B cell (primary cell): ENCODE data around the gene ADD3. TPM values are rescaled to one million over a fixed set of nuclear protein-coding genes. Genes with fewer than 3 reads are reported as not detected.

Source experiments
- ATAC-seq: fragments of 200-7000 bp; cut with Tn5 transposase; one replicate; pipeline ENCODE4 v1.10.0; 2021; ENCODE audit warnings: low read depth, mild to moderate bottlenecking, moderate number of reproducible peaks, moderate library complexity
- CTCF ChIA-PET: fragments of 350-600 bp; sonication (Branson Sonifier 250); formaldehyde crosslinking; loops from one replicate; lab custom pipeline; 2021; ENCODE audit warnings: antibody characterized with exemption, inconsistent platforms; lab: Charles Lee
- POLR2A ChIA-PET: fragments of 350-600 bp; sonication (Branson Sonifier 250); formaldehyde crosslinking; loops from one replicate; lab custom pipeline; 2021; ENCODE audit warnings: antibody characterized with exemption; lab: Charles Lee
- DNase-seq: peaks from one replicate; pipeline ENCODE4 v3.0.0; 2013
- H2AFZ ChIP-seq: 2 replicates; pipeline ENCODE4 v1.6.1; 2012; ENCODE audit warnings: mild to moderate bottlenecking, low read depth, low read length; ENCODE audit not compliant: insufficient read depth, poor library complexity, severe bottlenecking
- H3K27ac ChIP-seq, 2 donors: 1 replicate in 1 of 2; 2 replicates in 1 of 2; pipeline ENCODE4 v1.5.1; 2012 to 2013; ENCODE audit warnings: low read length in 2 of 2, mild to moderate bottlenecking in 2 of 2, moderate library complexity in 1 of 2
- H3K27me3 ChIP-seq, 4 experiments: fragments of 200-600 bp in 1 of 4; sonication (generic) in 1 of 4; replicated peaks in 1 of 4; 1 replicate in 2 of 4; 2 replicates in 2 of 4; pipeline versions ENCODE4 v1.6.1 to v1.7.0; 2013 to 2016; ENCODE audit warnings: low read length in 3 of 4, mild to moderate bottlenecking in 2 of 4, mixed read lengths in 1 of 4, moderate library complexity in 1 of 4; ENCODE audit not compliant: insufficient read depth in 4 of 4, control insufficient read depth in 3 of 4; ENCODE audit errors: control extremely low read depth in 1 of 4
- H3K36me3 ChIP-seq, 2 experiments: replicated peaks in 1 of 2; 1 replicate in 1 of 2; 2 replicates in 1 of 2; pipeline versions ENCODE4 v1.6.1 to v1.7.1; 2013; ENCODE audit warnings: low read length in 1 of 2; ENCODE audit not compliant: insufficient read depth in 2 of 2, control insufficient read depth in 1 of 2; ENCODE audit errors: control extremely low read depth in 1 of 2, extremely low read depth in 1 of 2
- H3K4me1 ChIP-seq, 2 donors: fragments of 200-600 bp in 1 of 2; sonication (generic) in 1 of 2; 1 replicate in 1 of 2; 2 replicates in 1 of 2; pipeline versions ENCODE4 v1.5.1 to v1.6.1; 2013 to 2017; ENCODE audit warnings: low read length in 2 of 2; ENCODE audit not compliant: control insufficient read depth in 2 of 2, insufficient read depth in 2 of 2
- H3K4me2 ChIP-seq: replicated peaks from 2 replicates; pipeline ENCODE3; 2012; ENCODE audit warnings: mild to moderate bottlenecking, low read depth, low read length; ENCODE audit not compliant: poor library complexity, severe bottlenecking
- H3K4me3 ChIP-seq, 5 experiments: fragments of 200-600 bp in 1 of 5; sonication (generic) in 1 of 5; 1 replicate in 3 of 5; 2 replicates in 2 of 5; pipeline versions ENCODE4 v1.5.1 to v1.7.0; 2011 to 2016; ENCODE audit warnings: low read length in 4 of 5, mild to moderate bottlenecking in 4 of 5, low read depth in 2 of 5, control low read depth in 1 of 5, moderate library complexity in 1 of 5; ENCODE audit not compliant: insufficient read depth in 1 of 5; ENCODE audit errors: control extremely low read depth in 1 of 5, extremely low read depth in 1 of 5
- H3K79me2 ChIP-seq: fragments of 200-600 bp; sonication (generic); one replicate; pipeline ENCODE4 v1.6.0; 2016; ENCODE audit warnings: low read length; ENCODE audit not compliant: control insufficient read depth, insufficient read depth
- H3K9ac ChIP-seq: fragments of 200-600 bp; sonication (generic); 2 replicates; pipeline ENCODE4 v1.6.1; 2017; ENCODE audit warnings: mild to moderate bottlenecking, low read length, moderate library complexity
- H3K9me3 ChIP-seq, 3 donors: one replicate each; pipeline versions ENCODE4 v1.6.1 to v1.7.1; 2013; ENCODE audit warnings: low read length in 2 of 3; ENCODE audit not compliant: control insufficient read depth in 2 of 3, insufficient read depth in 1 of 3; ENCODE audit errors: control extremely low read depth in 1 of 3
- H4K20me1 ChIP-seq: 2 replicates; pipeline ENCODE4 v1.6.0; 2012; ENCODE audit warnings: mild to moderate bottlenecking, low read length; ENCODE audit not compliant: insufficient read depth, control insufficient read depth, poor library complexity, severe bottlenecking
- H3K27ac Mint-ChIP-seq: one replicate; pipeline ENCODE4 v1.8.0; 2021; ENCODE audit warnings: mixed read lengths
- H3K27me3 Mint-ChIP-seq: one replicate; pipeline ENCODE4 v1.8.0; 2021; ENCODE audit warnings: mixed read lengths
- H3K4me1 Mint-ChIP-seq: one replicate; pipeline ENCODE4 v1.8.0; 2021; ENCODE audit warnings: mixed read lengths
- H3K4me3 Mint-ChIP-seq: one replicate; pipeline ENCODE4 v1.8.0; 2021; ENCODE audit warnings: mixed read lengths
- H3K9me3 Mint-ChIP-seq: one replicate; pipeline ENCODE4 v1.8.0; 2022; ENCODE audit warnings: mixed read lengths; ENCODE audit not compliant: insufficient read depth
- EZH2 ChIP-seq: IDR thresholded peaks from 2 replicates; pipeline ENCODE4 v1.6.1; 2012; ENCODE audit warnings: borderline replicate concordance, low read depth, mild to moderate bottlenecking, moderate library complexity, low read length; ENCODE audit not compliant: insufficient read depth, poor library complexity, severe bottlenecking
- WGBS: methylation state at CpG from one replicate; pipeline ENCODE4 v1.1.5; 2013; ENCODE audit warnings: missing lambda C conversion rate; ENCODE audit not compliant: insufficient coverage; 5-methylcytosine and 5-hydroxymethylcytosine counted together
- intact Hi-C: fragments of 100-400 bp; cut with micrococcal nuclease; formaldehyde crosslinking; loops from one replicate; pipeline ENCODE4 v1.10.0; 2022
- polyA plus RNA-seq: library from polyadenylated mRNA; depleted of rRNA; stranded (reverse); fragments of >200 nt; gene quantifications from 2 replicates; pipeline ENCODE4 v1.2.3, GENCODE V29; 2012
- total RNA-seq, 2 donors: library from RNA; stranded (reverse); fragments of 120-200 nt in 1 of 2; gene quantifications; 1 replicate in 1 of 2; 2 replicates in 1 of 2; pipeline versions ENCODE4 v1.2.3 to v1.2.4, GENCODE V29; 2013 to 2022
- TF ChIP-seq, protein P1 (sequence below): fragments of 200-600 bp; IDR thresholded peaks from one replicate; pipeline ENCODE4 v1.8.0; 2022; ENCODE audit warnings: antibody characterized with exemption, mild to moderate bottlenecking

ADD3 gene
- total and polyA plus RNA-seq, 2 donors (not counting 1 experiment from before 2014, with no cell fraction given) = 156 to 185 TPM

- H3K4me2 ChIP-seq = no peak overlapping the region
- H3K4me3 ChIP-seq = no peak overlapping the region
- intact Hi-C loops = no loop called here
- Mint-ChIP-seq H3K4me3 (no peak overlapping the region), H3K9me3 (no peaks in the 10 kb centered on the region), H3K27ac (peak overlapping the region; percentile 2), H3K4me1 (peaks cover 72% of the 10 kb centered on the region), H3K27me3 (no peaks in the 10 kb centered on the region)
- ATAC-seq (no peak), DNase-seq (no peak)
- H3K9ac ChIP-seq = no peak overlapping the region
- H3K27ac ChIP-seq = peak overlapping the region in 1 of 2 donors; percentile 32
- TF ChIP-seq, protein P1, sequence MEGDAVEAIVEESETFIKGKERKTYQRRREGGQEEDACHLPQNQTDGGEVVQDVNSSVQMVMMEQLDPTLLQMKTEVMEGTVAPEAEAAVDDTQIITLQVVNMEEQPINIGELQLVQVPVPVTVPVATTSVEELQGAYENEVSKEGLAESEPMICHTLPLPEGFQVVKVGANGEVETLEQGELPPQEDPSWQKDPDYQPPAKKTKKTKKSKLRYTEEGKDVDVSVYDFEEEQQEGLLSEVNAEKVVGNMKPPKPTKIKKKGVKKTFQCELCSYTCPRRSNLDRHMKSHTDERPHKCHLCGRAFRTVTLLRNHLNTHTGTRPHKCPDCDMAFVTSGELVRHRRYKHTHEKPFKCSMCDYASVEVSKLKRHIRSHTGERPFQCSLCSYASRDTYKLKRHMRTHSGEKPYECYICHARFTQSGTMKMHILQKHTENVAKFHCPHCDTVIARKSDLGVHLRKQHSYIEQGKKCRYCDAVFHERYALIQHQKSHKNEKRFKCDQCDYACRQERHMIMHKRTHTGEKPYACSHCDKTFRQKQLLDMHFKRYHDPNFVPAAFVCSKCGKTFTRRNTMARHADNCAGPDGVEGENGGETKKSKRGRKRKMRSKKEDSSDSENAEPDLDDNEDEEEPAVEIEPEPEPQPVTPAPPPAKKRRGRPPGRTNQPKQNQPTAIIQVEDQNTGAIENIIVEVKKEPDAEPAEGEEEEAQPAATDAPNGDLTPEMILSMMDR = no peak
- no peak for TF ChIP-seq EZH2
- H4K20me1 ChIP-seq = peaks cover 9% of the 10 kb centered on the region
- H3K4me1 ChIP-seq = peaks cover 15 to 19% of the 10 kb centered on the region in 2 donors
- ChIA-PET CTCF (interaction anchor here (1.3 kb wide), 1 partner anchor 11 kb away, joined by 3 read pairs; no protein-coding TSS in a partner anchor), POLR2A (no interaction called here)
- H3K36me3 ChIP-seq = peaks cover 2 to 14% of the 10 kb centered on the region in 2 experiments
- 95% methylated on average over 3 of the region's 4 CpGs for WGBS
- H2AFZ ChIP-seq = no peak overlapping the region
- no peaks in the 10 kb centered on the region for H3K27me3 ChIP-seq
- H3K9me3 ChIP-seq = no peaks in the 10 kb centered on the region
- H3K79me2 ChIP-seq = peaks cover 98% of the 10 kb centered on the region
Measured at GRCh38 chr10:110087682-110088081, 79.9 kb downstream of the ADD3 start.

DNA sequence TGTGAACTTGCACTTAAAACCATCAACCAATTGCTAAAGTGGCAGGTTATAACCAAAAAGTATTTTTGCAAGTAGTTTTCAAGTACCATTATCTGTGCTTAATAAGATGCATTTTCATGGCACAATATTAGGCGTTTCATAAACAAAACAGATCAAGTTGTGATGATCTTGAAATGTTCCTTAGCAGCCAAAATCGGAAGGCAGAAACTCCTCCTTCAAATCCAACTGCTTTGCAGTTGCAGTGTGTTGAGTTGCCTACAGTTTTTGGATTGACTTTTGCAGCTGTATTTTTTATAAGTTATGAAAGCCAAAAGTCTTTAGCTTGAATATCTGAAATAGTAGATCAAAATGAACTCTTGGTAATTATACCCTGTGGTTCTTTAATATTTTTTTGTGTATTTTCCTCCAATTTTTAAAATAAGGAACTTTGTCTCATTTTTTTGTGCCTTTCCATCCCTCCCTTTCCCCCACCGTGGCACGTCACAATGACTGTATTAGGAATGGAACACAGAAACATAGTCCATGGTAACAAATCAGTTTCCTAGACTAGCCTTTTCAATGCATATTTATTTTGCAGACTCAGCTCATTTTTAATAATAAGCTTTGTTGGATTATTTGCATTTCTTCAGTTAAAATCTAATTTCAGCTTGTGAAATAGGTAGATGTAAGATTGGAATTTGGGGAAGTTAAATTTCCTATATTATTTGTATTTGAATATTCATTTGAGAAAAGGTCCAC, 80.8 kb downstream of the ADD3 start:
- Histone ChIP-seq H3K9me3 (no peaks in the 10 kb centered on the region), H3K9ac (no peak overlapping the region), H4K20me1 (peaks cover 18% of the 10 kb centered on the region), H3K4me1 (peaks cover 16 to 17% of the 10 kb centered on the region in 2 donors), H2AFZ (no peak overlapping the region), H3K4me2 (peak overlapping the region; percentile 8), H3K36me3 (peaks cover 2 to 10% of the 10 kb centered on the region in 2 experiments), H3K27me3 (no peaks in the 10 kb centered on the region), H3K27ac (peak overlapping the region in 1 of 2 donors; percentile 3), H3K79me2 (peaks cover 98% of the 10 kb centered on the region), H3K4me3 (no peak overlapping the region)
- no peak for ATAC-seq
- TF ChIP-seq EZH2 = no peak
- TF ChIP-seq, protein P1 = no peak
- Mint-ChIP-seq H3K4me3 (no peak overlapping the region), H3K27me3 (no peaks in the 10 kb centered on the region), H3K9me3 (no peaks in the 10 kb centered on the region), H3K4me1 (peaks cover 66% of the 10 kb centered on the region), H3K27ac (no peak overlapping the region)
- ChIA-PET POLR2A (no interaction called here), CTCF (interaction anchor here (1.0 kb wide), 1 partner anchor 197 kb away, joined by 3 read pairs; no protein-coding TSS in a partner anchor)
- no peak for DNase-seq
- intact Hi-C loops = no loop called here
- WGBS = no CpG with 5 or more reads among the region's 4 CpGs
